Choroid plexus epithelial cell (primary cell): ENCODE data around the gene DNAJC16.

Experiments
- DNase-seq: peaks from one replicate; pipeline ENCODE4 v3.0.0-alpha.2; 2010; ENCODE audit warnings: low read depth
- H3K4me3 ChIP-seq: 2 replicates; pipeline ENCODE4 v1.5.1; 2011; ENCODE audit warnings: low read depth, mild to moderate bottlenecking, control low read depth, low read length, moderate library complexity
- CTCF ChIP-seq: conservative IDR thresholded peaks from 2 replicates; pipeline ENCODE4 v1.5.1; 2011; ENCODE audit warnings: low read depth, mild to moderate bottlenecking, control low read depth, inconsistent platforms, low read length, moderate library complexity

DNAJC16 gene

GRCh38 chr1:15609631-15610030 lies 83.0 kb downstream of the DNAJC16 start:
- no peak for DNase-seq
- H3K4me3 ChIP-seq = no peak overlapping the region
- no peak for TF ChIP-seq CTCF

- TF ChIP-seq CTCF = no peak
Observed at GRCh38 chr1:15610167-15610566, 83.5 kb downstream of the DNAJC16 start.

GRCh38 chr1:15616373-15617172 lies 89.9 kb downstream of the DNAJC16 start:
- no peak for TF ChIP-seq CTCF

More at GRCh38 chr1:15610167-15610566, 83.5 kb downstream of the DNAJC16 start:
- no peak for DNase-seq
- H3K4me3 ChIP-seq = no peak overlapping the region

GRCh38 chr1:15617173-15618076 lies 90.8 kb downstream of the DNAJC16 start, which contains the start of gene DDI2:
Gene DDI2 (plus strand): TSS chr1:15617458. CDS start chr1:15617671, 213 bp downstream.
- H3K4me3 ChIP-seq = peak within 1 kb of the TSS; percentile 93
- DNase-seq = peak; percentile 98
- TF ChIP-seq CTCF = no peak

More at GRCh38 chr1:15616373-15617172, 89.9 kb downstream of the DNAJC16 start:
- H3K4me3 ChIP-seq = peak overlapping the region; percentile 43
- DNase-seq = peak; percentile 51

GRCh38 chr1:15618077-15618654 lies 91.5 kb downstream of the DNAJC16 start:
- peak overlapping the region; percentile 93 for H3K4me3 ChIP-seq
- no peak for TF ChIP-seq CTCF
- DNase-seq = peak; percentile 24

GRCh38 chr1:15618655-15619525 lies 92.2 kb downstream of the DNAJC16 start:
- peak; percentile 92 for DNase-seq
- no peak for TF ChIP-seq CTCF
- peak overlapping the region; percentile 93 for H3K4me3 ChIP-seq
